ENCODE data around the gene LRRK1.

GRCh38 chr15:100875495-100875894 is 43.7 kb upstream of the LRRK1 start:
- TF ChIP-seq, protein P1, sequence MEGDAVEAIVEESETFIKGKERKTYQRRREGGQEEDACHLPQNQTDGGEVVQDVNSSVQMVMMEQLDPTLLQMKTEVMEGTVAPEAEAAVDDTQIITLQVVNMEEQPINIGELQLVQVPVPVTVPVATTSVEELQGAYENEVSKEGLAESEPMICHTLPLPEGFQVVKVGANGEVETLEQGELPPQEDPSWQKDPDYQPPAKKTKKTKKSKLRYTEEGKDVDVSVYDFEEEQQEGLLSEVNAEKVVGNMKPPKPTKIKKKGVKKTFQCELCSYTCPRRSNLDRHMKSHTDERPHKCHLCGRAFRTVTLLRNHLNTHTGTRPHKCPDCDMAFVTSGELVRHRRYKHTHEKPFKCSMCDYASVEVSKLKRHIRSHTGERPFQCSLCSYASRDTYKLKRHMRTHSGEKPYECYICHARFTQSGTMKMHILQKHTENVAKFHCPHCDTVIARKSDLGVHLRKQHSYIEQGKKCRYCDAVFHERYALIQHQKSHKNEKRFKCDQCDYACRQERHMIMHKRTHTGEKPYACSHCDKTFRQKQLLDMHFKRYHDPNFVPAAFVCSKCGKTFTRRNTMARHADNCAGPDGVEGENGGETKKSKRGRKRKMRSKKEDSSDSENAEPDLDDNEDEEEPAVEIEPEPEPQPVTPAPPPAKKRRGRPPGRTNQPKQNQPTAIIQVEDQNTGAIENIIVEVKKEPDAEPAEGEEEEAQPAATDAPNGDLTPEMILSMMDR (IDR thresholded peaks at IDR 0.05) = no peak
- no peak for TF ChIP-seq EZH2 (IDR thresholded peaks at IDR 0.05)

Measured in neural progenitor cell (in vitro differentiated cells).